Measurements from ENCODE around the gene MRPL24.
A peak's percentile ranks its signal among the peaks of the same experiment; 100 is the strongest.
"Not testable (repeated sequence)": the region's sequence is repeated elsewhere in the genome, so short reads cannot be mapped to it uniquely, and the experiment has no call there.

Gene MRPL24

GRCh38 chr1:156757572-156758253, 16.8 kb upstream of the MRPL24 start:
- not testable (repeated sequence) for DNase-seq

GRCh38 chr1:156756355-156756754, 15.5 kb upstream of the MRPL24 start:
- DNase-seq: no peak

GRCh38 chr1:156755527-156755950, 14.7 kb upstream of the MRPL24 start:
- DNase-seq: no peak

- DNase-seq: no peak
These were observed 13.3 kb upstream of the MRPL24 start for GRCh38 chr1:156754219-156754618.

- no peak for DNase-seq
These were observed 12.1 kb upstream of the MRPL24 start for GRCh38 chr1:156752843-156753482.

GRCh38 chr1:156751757-156752481, 11.0 kb upstream of the MRPL24 start:
- DNase-seq: peak; percentile 86

- no peak for DNase-seq
These were observed 10.5 kb upstream of the MRPL24 start, which contains the start of gene HDGF for GRCh38 chr1:156751451-156751756. TSS of gene HDGF (minus strand) at chr1:156751675. CDS start at chr1:156751429, 246 bp downstream.

GRCh38 chr1:156750711-156751450, 10.0 kb upstream of the MRPL24 start:
- DNase-seq: no peak

GRCh38 chr1:156750191-156750672, 9.3 kb upstream of the MRPL24 start:
- no peak for DNase-seq

GRCh38 chr1:156749419-156750118, 8.7 kb upstream of the MRPL24 start:
- no peak for DNase-seq

- DNase-seq: no peak
These were observed 8.0 kb upstream of the MRPL24 start for GRCh38 chr1:156748670-156749418.

GRCh38 chr1:156747742-156748669, 7.1 kb upstream of the MRPL24 start:
- no peak for DNase-seq

GRCh38 chr1:156746728-156747631, 6.1 kb upstream of the MRPL24 start:
- peak; percentile 78 for DNase-seq

GRCh38 chr1:156746406-156746727, 5.5 kb upstream of the MRPL24 start:
- DNase-seq: no peak

GRCh38 chr1:156745881-156746280, 5.0 kb upstream of the MRPL24 start:
- no peak for DNase-seq

GRCh38 chr1:156744786-156745419, 4.0 kb upstream of the MRPL24 start:
- DNase-seq: no peak

- DNase-seq: no peak
These were observed 3.5 kb upstream of the MRPL24 start for GRCh38 chr1:156744344-156744743.

- DNase-seq: no peak
These were observed 2.7 kb upstream of the MRPL24 start for GRCh38 chr1:156743367-156744302.
